Gastroesophageal sphincter (tissue), 4 donors: ENCODE results near the gene BRCA1. TPM values are rescaled to one million over a fixed set of nuclear protein-coding genes. Genes with fewer than 3 reads are reported as not detected.

ENCODE experiments used
- ATAC-seq: fragments of 150-250 bp; one replicate; pipeline ENCODE4 v1.9.1; 2016; ENCODE audit warnings: mild to moderate bottlenecking, moderate library complexity
- H3K27ac ChIP-seq, 4 donors: fragments of 200-600 bp; sonication (generic) in 3 of 4; 1 replicate in 3 of 4; 2 replicates in 1 of 4; pipeline ENCODE4 v1.5.1; 2016 to 2019
- H3K27me3 ChIP-seq: fragments of 200-600 bp; sonication (generic); one replicate; pipeline ENCODE4 v1.5.1; 2019
- H3K36me3 ChIP-seq, 2 donors: fragments of 200-600 bp; sonication (generic); one replicate each; pipeline ENCODE4 v1.5.1; 2019; ENCODE audit warnings: control low read depth in 1 of 2
- H3K4me1 ChIP-seq, 3 donors: fragments of 200-600 bp; sonication (generic); 1 replicate in 2 of 3; 2 replicates in 1 of 3; pipeline ENCODE4 v1.5.1; 2016 to 2019; ENCODE audit warnings: control low read depth in 2 of 3
- H3K4me3 ChIP-seq, 2 donors: fragments of 200-600 bp; sonication (generic); one replicate each; pipeline ENCODE4 v1.5.1; 2019; ENCODE audit warnings: mild to moderate bottlenecking in 1 of 2, moderate library complexity in 1 of 2
- H3K9me3 ChIP-seq, 3 donors: fragments of 200-600 bp; sonication (generic); one replicate each; pipeline ENCODE4 v1.5.1; 2017 to 2019; ENCODE audit warnings: control low read depth in 2 of 3
- EP300 ChIP-seq: sonication (generic); formaldehyde crosslinking; IDR thresholded peaks from one replicate; pipeline ENCODE4 v1.6.1; 2017; ENCODE audit warnings: antibody characterized with exemption, mild to moderate bottlenecking
- POLR2A ChIP-seq, 2 donors: fragments of 450-650 bp; IDR thresholded peaks; one replicate each; pipeline ENCODE4 v1.6.1; 2017; ENCODE audit warnings: antibody characterized with exemption in 2 of 2, mild to moderate bottlenecking in 2 of 2, moderate library complexity in 1 of 2
- POLR2AphosphoS5 ChIP-seq: sonication (generic); formaldehyde crosslinking; IDR thresholded peaks from one replicate; pipeline ENCODE4 v1.6.1; 2017; ENCODE audit warnings: antibody characterized with exemption
- WGBS, 2 donors: methylation state at CpG; one replicate each; pipeline ENCODE4 v1.1.5; 2018; ENCODE audit warnings: low coverage in 1 of 2; 5-methylcytosine and 5-hydroxymethylcytosine counted together
- total RNA-seq, 4 donors: library from RNA; depleted of rRNA; stranded (reverse); fragments of >200 nt; gene quantifications; one replicate each; pipeline ENCODE4 v1.1.0, GENCODE V29; 2016
- TF ChIP-seq, protein P1 (sequence below), 4 experiments: fragments of 200-600 bp in 2 of 4; fragments of 450-650 bp in 2 of 4; sonication (generic) in 1 of 4; IDR thresholded peaks; one replicate each; pipeline ENCODE4 v1.5.1; 2017 to 2019; ENCODE audit warnings: antibody characterized with exemption in 4 of 4, mild to moderate bottlenecking in 2 of 4, moderate library complexity in 2 of 4

The BRCA1 gene
- total RNA-seq, 4 donors from 2014 or later, result 4.9 to 7.9 (median 6.1) TPM

DNA sequence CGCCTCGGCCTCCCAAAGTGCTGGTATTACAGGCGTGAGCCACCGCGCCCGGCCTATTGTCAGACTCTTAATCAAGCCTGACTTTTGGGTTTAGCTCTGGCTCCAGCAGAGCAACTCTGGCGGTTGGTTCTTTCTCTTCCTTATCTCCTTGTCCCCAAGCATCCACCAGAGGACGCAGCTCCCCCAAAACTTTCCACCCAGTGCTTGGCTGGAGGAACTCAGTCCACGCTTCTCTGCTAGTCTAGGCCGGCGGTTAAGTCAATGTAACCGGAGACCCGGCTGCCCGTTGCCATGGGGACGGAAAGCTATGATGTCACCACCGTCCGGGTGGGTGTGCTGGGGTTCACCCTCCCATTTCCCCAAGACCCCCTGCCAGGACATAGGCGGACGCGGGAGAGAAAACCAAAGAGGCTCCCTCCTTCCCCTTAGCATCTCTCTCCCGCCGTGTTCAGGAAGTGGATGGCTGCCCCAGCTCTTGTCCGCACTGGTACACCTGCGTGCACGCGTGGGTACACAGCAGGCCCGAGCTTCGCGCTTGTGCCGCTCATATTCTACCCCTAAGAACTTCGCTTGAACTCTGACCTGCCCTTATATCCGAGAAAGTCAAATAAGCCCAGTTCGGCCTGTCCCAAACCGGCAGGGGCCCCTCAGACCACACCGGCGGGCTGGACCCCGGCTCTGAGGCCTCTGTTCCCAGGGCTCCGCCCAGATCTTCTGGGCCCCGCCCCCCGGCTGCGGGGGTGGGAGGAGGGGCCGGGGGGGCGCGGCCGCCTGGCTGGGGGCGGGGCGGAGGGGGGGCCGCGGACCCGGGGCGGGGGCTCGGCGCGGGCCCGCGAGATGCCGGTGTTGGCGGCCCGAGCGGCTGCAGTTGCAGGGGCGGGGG lies 100.5 kb downstream of the BRCA1 start, which contains the start of gene RND2:
RND2 (plus strand) TSS at position 825 of the 883 bp plus-strand sequence. CDS start 117 bp downstream, outside the sequence.
- H3K27ac ChIP-seq, result peak within 1 kb of the TSS; percentile 25 to 84 (median 81)
- TF ChIP-seq POLR2AphosphoS5 (peak; percentile 39), POLR2A (IDR thresholded peaks at IDR 0.05) (peak in 1 of 2 donors; percentile 34), EP300 (no peak)
- TF ChIP-seq, protein P1, sequence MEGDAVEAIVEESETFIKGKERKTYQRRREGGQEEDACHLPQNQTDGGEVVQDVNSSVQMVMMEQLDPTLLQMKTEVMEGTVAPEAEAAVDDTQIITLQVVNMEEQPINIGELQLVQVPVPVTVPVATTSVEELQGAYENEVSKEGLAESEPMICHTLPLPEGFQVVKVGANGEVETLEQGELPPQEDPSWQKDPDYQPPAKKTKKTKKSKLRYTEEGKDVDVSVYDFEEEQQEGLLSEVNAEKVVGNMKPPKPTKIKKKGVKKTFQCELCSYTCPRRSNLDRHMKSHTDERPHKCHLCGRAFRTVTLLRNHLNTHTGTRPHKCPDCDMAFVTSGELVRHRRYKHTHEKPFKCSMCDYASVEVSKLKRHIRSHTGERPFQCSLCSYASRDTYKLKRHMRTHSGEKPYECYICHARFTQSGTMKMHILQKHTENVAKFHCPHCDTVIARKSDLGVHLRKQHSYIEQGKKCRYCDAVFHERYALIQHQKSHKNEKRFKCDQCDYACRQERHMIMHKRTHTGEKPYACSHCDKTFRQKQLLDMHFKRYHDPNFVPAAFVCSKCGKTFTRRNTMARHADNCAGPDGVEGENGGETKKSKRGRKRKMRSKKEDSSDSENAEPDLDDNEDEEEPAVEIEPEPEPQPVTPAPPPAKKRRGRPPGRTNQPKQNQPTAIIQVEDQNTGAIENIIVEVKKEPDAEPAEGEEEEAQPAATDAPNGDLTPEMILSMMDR (IDR thresholded peaks at IDR 0.05), result peak in 3 of 4 experiments; percentile 83 to 88 (median 86)
- peak; percentile 76 for ATAC-seq
- no peaks in the 10 kb centered on the region for H3K9me3 ChIP-seq
- 0% methylated on average over 5 to 17 of the region's 61 CpGs for WGBS, 2 donors
- H3K4me1 ChIP-seq, result peaks cover 0 to 48% (median 19%) of the 10 kb centered on the region in 3 donors
- H3K27me3 ChIP-seq, result no peaks in the 10 kb centered on the region
- H3K4me3 ChIP-seq, result peak within 1 kb of the TSS; percentile 39 to 63
- H3K36me3 ChIP-seq, result no peaks in the 10 kb centered on the region

DNA sequence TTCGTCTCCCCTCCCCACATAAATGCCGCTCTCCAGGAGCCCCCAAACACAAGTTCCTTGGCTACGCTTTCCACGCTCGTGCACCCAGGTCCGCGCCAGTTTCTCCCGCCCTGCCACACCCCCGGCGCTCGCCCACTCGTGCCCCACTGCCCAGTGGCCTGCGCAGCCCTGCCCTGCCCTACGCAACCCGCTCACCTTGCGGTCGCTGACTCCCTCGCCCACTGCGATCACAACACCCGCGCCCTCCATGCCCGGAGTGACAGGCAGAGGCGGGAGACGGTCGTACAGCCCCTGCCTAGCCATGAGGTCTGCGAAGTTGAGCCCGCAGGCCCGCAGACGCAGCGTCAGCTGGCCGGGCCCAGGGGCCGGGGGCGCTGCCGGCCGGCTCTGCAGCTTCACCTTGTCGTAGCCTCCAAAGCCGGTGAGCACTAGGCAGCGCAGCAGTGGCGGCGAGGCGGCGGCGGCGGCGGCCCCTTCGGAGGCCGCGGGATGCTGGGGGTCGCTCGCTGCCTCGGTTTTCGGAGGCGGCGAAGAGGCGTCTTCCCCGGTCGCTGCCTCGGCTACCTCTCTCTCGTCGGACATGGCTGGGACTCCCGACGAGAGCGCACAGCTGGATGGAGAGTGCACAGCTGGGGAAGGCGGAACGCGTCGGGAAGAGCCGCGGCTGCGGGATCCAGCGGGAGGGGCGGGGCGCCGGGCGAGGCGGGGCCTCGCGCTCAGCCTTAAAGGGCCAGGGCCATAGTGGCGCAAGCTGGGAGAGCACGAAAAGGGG lies 103.2 kb downstream of the BRCA1 start, which contains the start of gene VAT1:
VAT1 (minus strand) TSS at position 645 of the 772 bp plus-strand sequence; CDS start at position 582, 63 bp downstream.
- Histone ChIP-seq H3K4me3 (peak within 1 kb of the TSS; percentile 93 to 100), H3K4me1 (peaks cover 0 to 69% (median 35%) of the 10 kb centered on the region in 3 donors), H3K27me3 (no peaks in the 10 kb centered on the region), H3K9me3 (no peaks in the 10 kb centered on the region), H3K36me3 (peaks cover 0 to 17% of the 10 kb centered on the region in 2 donors), H3K27ac (peak within 1 kb of the TSS; percentile 69 to 92 (median 90))
- TF ChIP-seq, protein P1 (IDR thresholded peaks at IDR 0.05), result peak in 2 of 4 experiments; percentile 2 to 13
- TF ChIP-seq EP300 (no peak), POLR2AphosphoS5 (peak; percentile 43), POLR2A (IDR thresholded peaks at IDR 0.05) (peak in 1 of 2 donors; percentile 23)
- 0% methylated on average over 9 of the region's 80 CpGs; no CpG with 5 or more reads in 1 of the 2 donors for WGBS, 2 donors
- ATAC-seq, result peak; percentile 71

DNA sequence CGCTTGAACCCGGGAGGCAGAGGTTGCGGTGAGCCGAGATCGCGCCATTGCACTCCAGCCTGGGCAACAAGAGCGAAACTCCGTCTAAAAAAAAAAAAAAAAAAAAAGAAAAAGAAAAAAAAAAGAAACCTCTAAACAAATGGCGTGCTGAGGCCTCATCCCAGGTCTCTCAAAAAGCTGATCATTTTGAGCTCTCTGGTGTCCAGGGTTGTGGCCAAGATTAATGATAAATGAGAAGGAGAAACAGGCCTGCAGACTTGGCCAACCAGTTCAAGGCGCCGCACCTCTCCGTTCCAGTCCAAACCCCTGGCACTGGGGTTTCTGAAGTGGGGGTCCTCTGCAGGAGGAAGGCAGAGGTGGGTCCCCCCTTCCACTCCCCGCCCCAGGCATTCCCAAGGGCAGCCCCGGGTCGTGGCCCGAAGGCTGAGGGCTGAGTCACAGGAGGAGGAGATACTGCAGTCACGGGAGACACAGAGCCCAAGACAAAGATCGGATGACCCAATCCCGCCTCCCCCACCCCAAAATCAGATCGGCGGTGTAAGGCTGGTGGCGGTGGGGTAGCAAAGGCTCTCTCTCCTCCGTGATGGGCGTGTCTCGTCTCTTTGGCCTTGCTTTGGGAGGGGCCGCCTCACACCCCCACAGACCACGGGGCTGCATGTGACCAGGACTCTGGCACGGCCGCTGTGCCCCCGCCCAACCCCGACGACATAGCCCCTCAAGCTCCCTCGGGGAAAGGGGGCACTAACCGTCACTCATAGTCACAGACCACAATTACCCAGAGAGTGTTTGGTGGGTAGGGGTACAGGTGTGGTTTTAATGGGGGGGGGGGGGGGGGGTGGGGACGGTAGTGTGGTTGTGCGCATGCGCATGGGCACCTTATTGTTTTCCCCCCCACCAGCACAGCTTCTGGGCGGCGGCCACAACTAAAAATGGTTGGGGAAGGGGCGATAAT lies 104.1 kb downstream of the BRCA1 start:
- Histone ChIP-seq H3K27ac (peak overlapping the region; percentile 69 to 92 (median 90)), H3K4me3 (peak overlapping the region; percentile 93 to 100), H3K36me3 (peaks cover 0 to 26% of the 10 kb centered on the region in 2 donors), H3K27me3 (no peaks in the 10 kb centered on the region), H3K9me3 (no peaks in the 10 kb centered on the region), H3K4me1 (peaks cover 0 to 75% (median 41%) of the 10 kb centered on the region in 3 donors)
- peak; percentile 57 for ATAC-seq
- 3 to 34% methylated on average over 15 to 16 of the region's 40 CpGs for WGBS, 2 donors
- TF ChIP-seq POLR2AphosphoS5 (peak; percentile 21), EP300 (no peak)
- TF ChIP-seq, protein P1 (IDR thresholded peaks at IDR 0.05), result no peak

- Histone ChIP-seq H3K4me3 (peak overlapping the region in 1 of 2 donors; percentile 100), H3K27me3 (no peaks in the 10 kb centered on the region), H3K36me3 (peaks cover 0 to 36% of the 10 kb centered on the region in 2 donors), H3K27ac (peak overlapping the region; percentile 9 to 92 (median 90)), H3K4me1 (peaks cover 0 to 76% (median 47%) of the 10 kb centered on the region in 3 donors), H3K9me3 (no peaks in the 10 kb centered on the region)
- TF ChIP-seq EP300 (no peak), POLR2AphosphoS5 (no peak), POLR2A (IDR thresholded peaks at IDR 0.05) (no peak)
- TF ChIP-seq, protein P1 (IDR thresholded peaks at IDR 0.05), result no peak
- ATAC-seq, result no peak
- WGBS, 2 donors, result 62 to 75% methylated on average over 2 of the region's 6 CpGs
Measured at GRCh38 chr17:43020030-43020621, 105.0 kb downstream of the BRCA1 start.
